Measurements from ENCODE around the gene TAF8. TPM values are rescaled to one million over a fixed set of nuclear protein-coding genes. Genes with fewer than 3 reads are reported as not detected.
"Not testable (repeated sequence)": the region's sequence is repeated elsewhere in the genome, so short reads cannot be mapped to it uniquely, and the experiment has no call there.

Gene TAF8
- total RNA-seq, 8 experiments from 2014 or later: 3.7 to 22.7 (median 8.9) TPM

DNA sequence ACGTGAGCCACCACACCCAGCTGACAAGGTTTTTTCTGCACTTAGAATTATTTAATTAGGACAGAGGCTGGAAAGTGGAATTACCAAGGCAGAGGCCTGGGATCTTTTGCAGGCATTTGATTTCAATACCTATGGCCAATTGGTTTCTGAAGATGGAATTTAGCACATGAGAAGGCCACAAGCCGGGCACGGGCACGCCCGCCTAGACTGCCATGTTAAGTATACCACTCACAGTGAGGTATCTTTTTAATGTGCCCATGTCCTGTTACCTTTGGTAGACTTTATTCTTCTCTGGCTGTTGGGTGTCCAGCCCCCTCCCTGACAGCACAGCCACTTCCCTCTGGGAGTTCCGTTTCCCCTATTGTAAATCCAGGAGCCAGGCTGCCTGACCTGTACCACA lies 18.0 kb upstream of the TAF8 start:
- no peak for ATAC-seq (replicated peaks in 6 of 8)
- Histone ChIP-seq H3K27ac (no peak overlapping the region), H3K4me3 (no peak overlapping the region), H3K4me1 (replicated peaks in 1 of 2) (no peaks in the 10 kb centered on the region)
- 61 to 96% (median 90%) methylated on average over 1 to 6 of the region's 6 CpGs; no CpG with 5 or more reads in 4 of the 10 experiments for WGBS, 10 experiments
- in situ Hi-C loops (cut with MboI; ENCODE audit: low pct_unique_long_range_greater_than_20kb in 2 of 9, low sequenced_read_pairs in 9 of 9, unreplicated experiment in 9 of 9): loop anchor here in 8 of 9 experiments (25.0 kb wide), 4 partner anchors 95 to 670 kb away; partner anchors contain the start of genes FRS3 (in 5 of the 8), PRICKLE4 (in 5 of the 8), TOMM6 (in 5 of the 8) and CCND3 (in 2 of the 8)

DNA sequence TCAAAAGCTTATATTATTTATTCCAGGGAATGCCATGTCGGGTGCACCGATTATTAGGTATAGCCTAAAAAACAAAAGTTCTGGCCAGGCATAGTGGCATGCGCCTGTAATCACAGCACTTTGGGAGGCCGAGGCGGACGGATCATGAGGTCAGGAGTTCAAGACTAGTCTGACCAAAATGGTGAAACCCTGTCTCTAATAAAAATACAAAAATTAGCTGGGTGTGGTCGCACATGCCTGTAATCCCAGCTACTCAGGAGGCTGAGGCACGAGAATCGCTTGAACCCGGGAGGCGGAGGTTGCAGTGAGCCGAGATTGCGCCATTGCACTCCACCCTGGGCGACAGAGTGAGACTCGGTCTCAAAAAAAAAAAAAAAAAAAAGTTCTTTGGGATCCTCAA lies 12.7 kb upstream of the TAF8 start:
- ATAC-seq (replicated peaks in 6 of 8); H3K27ac ChIP-seq; H3K4me1 ChIP-seq (replicated peaks in 1 of 2); H3K4me3 ChIP-seq: not testable (repeated sequence)
- in situ Hi-C loops (cut with MboI; ENCODE audit: low pct_unique_long_range_greater_than_20kb in 2 of 9, low sequenced_read_pairs in 9 of 9, unreplicated experiment in 9 of 9): loop anchor here in 8 of 9 experiments (25.0 kb wide), 4 partner anchors 100 to 675 kb away; partner anchors contain the start of genes FRS3 (in 5 of the 8), PRICKLE4 (in 5 of the 8), TOMM6 (in 5 of the 8) and CCND3 (in 2 of the 8)
- 75 to 100% (median 94%) methylated on average over 2 to 9 of the region's 15 CpGs; no CpG with 5 or more reads in 1 of the 10 experiments for WGBS, 10 experiments

- WGBS, 10 experiments: 20 to 100% (median 83%) methylated on average over 1 to 3 of the region's 3 CpGs; no CpG with 5 or more reads in 4 of the 10 experiments
- Histone ChIP-seq H3K4me1 (replicated peaks in 1 of 2) (peaks cover 0 to 8% of the 10 kb centered on the region in 2 donors), H3K4me3 (no peak overlapping the region), H3K27ac (no peak overlapping the region)
- no peak for ATAC-seq (replicated peaks in 6 of 8)
- in situ Hi-C loops (cut with MboI; ENCODE audit: low pct_unique_long_range_greater_than_20kb in 2 of 9, low sequenced_read_pairs in 9 of 9, unreplicated experiment in 9 of 9): loop anchor here in 8 of 9 experiments (25.0 kb wide), 4 partner anchors 101 to 676 kb away; partner anchors contain the start of genes FRS3 (in 5 of the 8), PRICKLE4 (in 5 of the 8), TOMM6 (in 5 of the 8) and CCND3 (in 2 of the 8)
Measured at GRCh38 chr6:42038163-42038562, 12.2 kb upstream of the TAF8 start.

GRCh38 chr6:42038811-42039408 lies 11.4 kb upstream of the TAF8 start:
- WGBS, 10 experiments: 0 to 80% (median 45%) methylated on average over 1 to 2 of the region's 2 CpGs; no CpG with 5 or more reads in 3 of the 10 experiments
- in situ Hi-C loops (cut with MboI; ENCODE audit: low pct_unique_long_range_greater_than_20kb in 2 of 9, low sequenced_read_pairs in 9 of 9, unreplicated experiment in 9 of 9): loop anchor here in 8 of 9 experiments (25.0 kb wide), 4 partner anchors 102 to 677 kb away; partner anchors contain the start of genes FRS3 (in 5 of the 8), PRICKLE4 (in 5 of the 8), TOMM6 (in 5 of the 8) and CCND3 (in 2 of the 8)
- no peak overlapping the region for H3K4me3 ChIP-seq
- no peak overlapping the region for H3K27ac ChIP-seq
- peak in 4 of 8 experiments; percentile 19 to 97 (median 91) for ATAC-seq (replicated peaks in 6 of 8)
- peaks cover 2 to 12% of the 10 kb centered on the region in 2 donors for H3K4me1 ChIP-seq (replicated peaks in 1 of 2)

GRCh38 chr6:42040856-42041480 lies 9.4 kb upstream of the TAF8 start:
- ATAC-seq (replicated peaks in 6 of 8): no peak
- H3K4me1 ChIP-seq (replicated peaks in 1 of 2): peaks cover 4 to 15% of the 10 kb centered on the region in 2 donors
- no peak overlapping the region for H3K27ac ChIP-seq
- 69 to 100% (median 83%) methylated on average over 1 to 3 of the region's 3 CpGs; no CpG with 5 or more reads in 2 of the 10 experiments for WGBS, 10 experiments
- in situ Hi-C loops (cut with MboI; ENCODE audit: low pct_unique_long_range_greater_than_20kb in 2 of 9, low sequenced_read_pairs in 9 of 9, unreplicated experiment in 9 of 9): loop anchor here (10.0 to 25.0 kb wide), 7 partner anchors 104 to 679 kb away; partner anchors contain the start of genes FRS3 (in 6 of the 9), PRICKLE4 (in 6 of the 9), TOMM6 (in 6 of the 9) and CCND3 (in 2 of the 9)
- no peak overlapping the region for H3K4me3 ChIP-seq

DNA sequence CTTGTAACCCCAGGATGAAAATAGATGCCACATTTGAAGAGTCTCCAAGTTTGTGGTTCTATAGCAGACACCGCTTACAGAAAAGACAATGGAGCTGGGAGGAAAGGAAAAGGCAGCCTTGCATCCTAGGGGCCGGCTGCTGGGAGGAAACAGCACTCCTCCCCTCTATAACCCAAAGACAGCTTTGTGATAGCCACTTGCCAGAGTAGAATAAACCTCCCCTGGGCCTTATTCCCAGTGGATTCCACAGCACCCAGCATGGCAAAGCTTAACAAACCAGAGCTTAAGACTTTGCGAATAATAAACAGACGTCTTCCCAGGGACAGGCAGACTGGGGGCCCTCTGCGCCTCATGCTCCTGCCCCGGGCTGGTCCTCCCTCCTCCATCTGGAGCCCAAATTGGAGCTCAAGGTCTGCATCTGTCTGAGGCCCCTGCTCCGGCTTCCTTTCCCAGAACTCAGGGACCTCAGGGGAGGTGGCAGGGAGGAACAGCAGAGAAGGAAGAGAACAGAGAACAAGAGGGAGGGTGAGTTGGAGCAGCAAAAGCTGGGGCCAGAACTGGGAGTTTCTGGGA lies 8.8 kb upstream of the TAF8 start:
- Histone ChIP-seq H3K27ac (no peak overlapping the region), H3K4me1 (replicated peaks in 1 of 2) (peaks cover 4 to 18% of the 10 kb centered on the region in 2 donors), H3K4me3 (no peak overlapping the region)
- no peak for ATAC-seq (replicated peaks in 6 of 8)
- in situ Hi-C loops (cut with MboI; ENCODE audit: low pct_unique_long_range_greater_than_20kb in 2 of 9, low sequenced_read_pairs in 9 of 9, unreplicated experiment in 9 of 9): loop anchor here (10.0 to 25.0 kb wide), 7 partner anchors 104 to 679 kb away; partner anchors contain the start of genes FRS3 (in 6 of the 9), PRICKLE4 (in 6 of the 9), TOMM6 (in 6 of the 9) and CCND3 (in 2 of the 9)
- 30 to 83% (median 59%) methylated on average over 1 to 4 of the region's 7 CpGs; no CpG with 5 or more reads in 3 of the 10 experiments for WGBS, 10 experiments

DNA sequence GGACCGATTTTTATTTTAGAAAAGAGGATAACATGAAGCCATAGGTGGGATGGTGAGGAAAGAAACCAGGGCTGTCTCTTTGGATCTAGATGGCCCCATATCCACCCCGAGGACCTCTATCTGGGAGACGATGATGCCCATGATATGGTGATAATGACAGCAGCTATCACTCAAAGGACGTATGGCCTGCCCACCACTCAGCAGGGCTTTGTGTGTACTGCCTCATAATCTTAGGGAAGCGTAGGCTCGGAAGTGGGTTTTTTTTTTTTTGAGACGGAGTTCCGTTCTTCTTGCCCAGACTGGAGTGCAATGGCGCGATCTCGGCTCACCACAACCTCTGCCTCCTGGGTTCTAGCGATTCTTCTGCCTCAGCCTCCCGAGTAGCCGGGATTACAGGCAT lies 8.2 kb upstream of the TAF8 start:
- in situ Hi-C loops (cut with MboI; ENCODE audit: low pct_unique_long_range_greater_than_20kb in 2 of 9, low sequenced_read_pairs in 9 of 9, unreplicated experiment in 9 of 9): loop anchor here (10.0 to 25.0 kb wide), 7 partner anchors 105 to 680 kb away; partner anchors contain the start of genes FRS3 (in 6 of the 9), PRICKLE4 (in 6 of the 9), TOMM6 (in 6 of the 9) and CCND3 (in 2 of the 9)
- H3K4me3 ChIP-seq: no peak overlapping the region
- ATAC-seq (replicated peaks in 6 of 8): no peak
- H3K27ac ChIP-seq: no peak overlapping the region
- 67 to 100% (median 100%) methylated on average over 1 to 10 of the region's 14 CpGs; no CpG with 5 or more reads in 5 of the 10 experiments for WGBS, 10 experiments
- H3K4me1 ChIP-seq (replicated peaks in 1 of 2): peaks cover 4 to 18% of the 10 kb centered on the region in 2 donors

DNA sequence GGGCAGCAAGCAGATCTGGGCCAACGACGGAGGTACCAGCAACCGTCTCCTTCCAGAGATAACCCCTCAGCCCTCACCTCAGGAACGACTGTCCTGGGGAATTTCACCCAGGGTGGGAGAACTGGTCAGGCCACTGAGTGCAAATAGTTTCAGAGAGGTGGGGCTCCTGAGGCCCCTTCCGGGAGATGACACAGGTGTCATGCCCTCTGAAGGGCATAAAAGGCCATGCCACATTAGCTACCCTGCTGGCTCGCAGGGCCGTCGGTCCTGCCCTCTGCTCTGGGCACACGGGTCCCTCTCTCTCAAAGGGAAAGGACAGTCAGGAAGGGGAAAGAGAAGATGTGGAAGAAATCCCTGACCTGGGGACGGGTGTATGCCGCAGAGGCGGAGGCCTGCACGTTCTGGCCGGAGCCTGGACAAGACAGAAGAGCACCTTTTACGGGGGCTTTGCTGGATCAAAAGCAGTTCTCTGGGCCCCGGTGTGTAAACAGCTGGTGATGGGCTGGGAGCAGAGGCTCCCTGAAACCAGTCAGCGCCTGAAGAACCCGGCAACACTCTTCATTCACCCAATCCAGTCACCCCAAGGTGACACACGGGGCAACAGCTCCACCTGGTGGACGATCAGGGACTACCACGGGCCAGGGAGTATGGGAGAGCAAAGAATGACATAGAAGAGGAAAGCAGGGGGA lies 6.4 kb upstream of the TAF8 start:
- 0 to 100% (median 0%) methylated on average over 1 to 5 of the region's 21 CpGs; no CpG with 5 or more reads in 4 of the 10 experiments for WGBS, 10 experiments
- peak; percentile 55 to 98 (median 92) for ATAC-seq (replicated peaks in 6 of 8)
- in situ Hi-C loops (cut with MboI; ENCODE audit: low pct_unique_long_range_greater_than_20kb in 2 of 9, low sequenced_read_pairs in 9 of 9, unreplicated experiment in 9 of 9): loop anchor here (10.0 to 25.0 kb wide), 7 partner anchors 107 to 682 kb away; partner anchors contain the start of genes FRS3 (in 6 of the 9), PRICKLE4 (in 6 of the 9), TOMM6 (in 6 of the 9) and CCND3 (in 2 of the 9)
- H3K27ac ChIP-seq: peak overlapping the region in 1 of 2 donors; percentile 69
- peaks cover 4 to 18% of the 10 kb centered on the region in 2 donors for H3K4me1 ChIP-seq (replicated peaks in 1 of 2)
- peak overlapping the region in 1 of 5 donors; percentile 2 for H3K4me3 ChIP-seq

DNA sequence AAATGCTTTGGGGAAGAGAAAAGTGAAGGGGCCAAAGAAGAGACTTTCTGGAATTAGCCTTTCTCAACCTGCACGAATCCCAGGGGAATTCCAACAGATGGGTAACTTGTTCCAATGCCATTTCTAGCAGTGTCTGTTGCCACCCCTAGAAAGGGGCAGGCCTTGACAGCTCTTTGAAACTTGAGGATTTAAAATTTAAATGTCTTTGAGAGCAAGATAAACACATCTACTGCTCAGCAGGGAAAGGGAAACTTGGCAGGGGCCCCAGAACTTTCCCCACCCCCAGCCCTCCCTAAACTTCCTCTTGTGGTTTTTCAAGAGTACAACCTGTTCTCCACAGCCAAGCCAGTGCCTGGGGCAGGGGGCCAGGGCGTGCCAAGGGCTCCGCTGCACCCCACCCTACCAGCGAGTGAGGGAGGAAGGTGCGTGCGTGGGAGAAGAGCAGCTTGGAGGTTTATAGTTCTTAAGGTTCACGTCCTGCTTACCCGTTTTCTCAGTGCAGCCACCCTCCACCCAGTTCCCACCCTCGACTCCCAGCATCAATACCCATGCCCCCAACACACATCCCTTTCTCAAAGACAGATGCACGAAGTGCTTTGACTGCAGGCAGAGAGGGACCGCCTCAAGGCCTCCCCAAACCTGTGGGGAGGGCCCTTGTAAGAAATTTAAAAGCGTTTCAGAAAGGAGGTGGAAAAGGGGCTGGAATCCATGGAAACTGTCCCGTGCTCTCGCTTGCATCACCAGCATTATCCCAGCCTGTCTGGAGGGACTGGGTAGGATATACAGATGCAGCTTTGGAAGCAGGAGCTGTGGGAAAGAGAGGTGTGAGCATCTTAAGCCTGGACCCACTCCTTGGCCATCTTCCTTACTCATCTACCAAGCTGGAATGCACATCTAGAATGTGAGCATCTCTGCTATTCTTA lies 4.5 kb upstream of the TAF8 start:
- Histone ChIP-seq H3K4me1 (replicated peaks in 1 of 2) (peaks cover 4 to 18% of the 10 kb centered on the region in 2 donors), H3K4me3 (no peak overlapping the region), H3K27ac (no peak overlapping the region)
- in situ Hi-C loops (cut with MboI; ENCODE audit: low pct_unique_long_range_greater_than_20kb in 2 of 9, low sequenced_read_pairs in 9 of 9, unreplicated experiment in 9 of 9): loop anchor here (10.0 to 25.0 kb wide), 7 partner anchors 108 to 683 kb away; partner anchors contain the start of genes FRS3 (in 6 of the 9), PRICKLE4 (in 6 of the 9), TOMM6 (in 6 of the 9) and CCND3 (in 2 of the 9)
- ATAC-seq (replicated peaks in 6 of 8): peak in 3 of 8 experiments; percentile 20 to 60 (median 39)
- WGBS, 10 experiments: 0 to 17% (median 8%) methylated on average over 2 to 6 of the region's 14 CpGs; no CpG with 5 or more reads in 4 of the 10 experiments

GRCh38 chr6:42046464-42047212 lies 3.7 kb upstream of the TAF8 start:
- in situ Hi-C loops (cut with MboI; ENCODE audit: low pct_unique_long_range_greater_than_20kb in 2 of 9, low sequenced_read_pairs in 9 of 9, unreplicated experiment in 9 of 9): loop anchor here (10.0 to 25.0 kb wide), 7 partner anchors 109 to 684 kb away; partner anchors contain the start of genes FRS3 (in 6 of the 9), PRICKLE4 (in 6 of the 9), TOMM6 (in 6 of the 9) and CCND3 (in 2 of the 9)
- Histone ChIP-seq H3K27ac (no peak overlapping the region), H3K4me1 (replicated peaks in 1 of 2) (peaks cover 6 to 16% of the 10 kb centered on the region in 2 donors)

More at GRCh38 chr6:42046464-42047212, 3.7 kb upstream of the TAF8 start:
- ATAC-seq (replicated peaks in 6 of 8): no peak
- 46 to 100% (median 58%) methylated on average over 1 to 11 of the region's 12 CpGs; no CpG with 5 or more reads in 1 of the 10 experiments for WGBS, 10 experiments
- H3K4me3 ChIP-seq: no peak overlapping the region
